Measurements from ENCODE around the gene STMN3.
A peak's percentile ranks its signal among the peaks of the same experiment; 100 is the strongest.

STMN3 gene

DNA sequence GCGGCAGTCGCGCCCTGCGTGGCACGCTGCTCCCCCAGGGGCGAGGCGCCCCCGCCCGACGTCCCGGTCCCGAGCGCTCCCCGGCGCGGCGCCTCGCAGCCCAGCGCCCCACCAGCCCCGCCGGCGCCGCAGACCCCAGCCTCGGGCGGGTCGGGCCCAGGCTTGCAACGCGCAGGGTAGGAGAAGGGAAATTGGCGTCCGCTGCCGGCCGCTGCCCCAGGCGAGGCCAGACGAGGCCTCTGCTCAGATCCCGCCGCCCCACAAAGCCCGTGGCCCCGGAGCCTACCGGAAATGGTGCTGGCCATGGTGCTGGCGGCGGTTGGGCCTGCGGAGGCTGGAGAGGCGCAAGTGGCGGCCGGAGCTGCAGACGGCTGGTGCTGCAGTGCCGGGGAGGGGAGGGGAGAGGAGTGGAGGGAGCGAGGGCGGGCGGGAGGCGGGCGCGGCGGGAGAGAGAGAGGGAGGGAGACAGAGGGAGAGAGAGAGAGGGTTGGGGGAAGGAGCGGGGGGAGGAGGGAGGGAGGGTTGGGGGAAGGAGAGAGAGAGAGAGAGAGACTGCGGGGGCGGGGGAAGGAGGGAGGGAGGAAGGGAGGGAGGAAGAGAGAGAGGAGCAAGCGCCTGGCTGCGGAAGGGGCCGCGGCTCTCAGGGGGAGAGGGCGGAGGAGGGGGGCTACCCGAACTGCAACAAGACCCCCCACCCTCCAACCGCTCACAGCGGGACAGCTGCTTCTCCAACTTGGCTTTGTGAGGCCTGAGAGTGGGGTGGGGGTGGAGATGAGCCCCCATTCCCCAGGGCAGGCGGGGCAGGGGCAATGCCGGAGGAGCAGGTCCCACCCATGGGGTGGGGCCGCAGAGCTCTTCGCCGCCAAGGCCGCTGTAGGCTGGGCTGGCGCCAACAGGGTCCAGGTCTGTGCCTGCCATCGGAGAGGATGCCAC lies at the start of gene STMN3:
Gene STMN3 (minus strand): TSS at position 384 of the 933 bp plus-strand sequence. CDS start 79 bp downstream, at position 305.
- DNase-seq: peak; percentile 85

DNA sequence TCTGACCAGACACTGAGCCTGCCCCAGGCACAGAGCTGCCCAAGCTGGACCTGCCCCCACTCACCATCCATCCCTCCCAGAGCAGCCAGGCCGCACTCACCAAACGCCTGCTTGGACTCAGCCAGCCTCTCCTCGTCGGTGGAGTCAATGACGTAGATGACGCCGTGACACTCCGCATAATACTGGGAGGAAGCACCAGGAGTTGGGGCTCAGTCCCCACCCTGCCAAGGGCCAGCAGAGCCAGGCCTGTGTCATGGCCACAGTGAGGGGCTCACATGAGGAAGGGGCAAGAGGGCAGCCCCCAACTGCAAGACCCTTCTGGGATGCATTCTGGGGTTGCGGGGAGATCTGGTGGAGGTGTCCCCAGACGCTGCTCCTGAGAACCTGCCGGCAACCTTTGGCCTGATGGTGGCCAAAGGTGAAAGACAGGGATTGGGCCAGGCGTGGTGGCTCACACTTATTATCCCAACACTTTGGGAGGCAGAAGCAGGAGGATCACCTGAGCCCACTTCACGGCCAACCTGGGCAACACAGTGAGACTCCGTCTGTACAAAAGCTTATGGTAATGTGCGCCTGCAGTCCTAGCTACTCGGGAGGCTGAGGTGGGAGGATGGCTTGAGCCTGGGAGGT lies 48.9 kb upstream of the STMN3 start:
- DNase-seq: no peak

DNA sequence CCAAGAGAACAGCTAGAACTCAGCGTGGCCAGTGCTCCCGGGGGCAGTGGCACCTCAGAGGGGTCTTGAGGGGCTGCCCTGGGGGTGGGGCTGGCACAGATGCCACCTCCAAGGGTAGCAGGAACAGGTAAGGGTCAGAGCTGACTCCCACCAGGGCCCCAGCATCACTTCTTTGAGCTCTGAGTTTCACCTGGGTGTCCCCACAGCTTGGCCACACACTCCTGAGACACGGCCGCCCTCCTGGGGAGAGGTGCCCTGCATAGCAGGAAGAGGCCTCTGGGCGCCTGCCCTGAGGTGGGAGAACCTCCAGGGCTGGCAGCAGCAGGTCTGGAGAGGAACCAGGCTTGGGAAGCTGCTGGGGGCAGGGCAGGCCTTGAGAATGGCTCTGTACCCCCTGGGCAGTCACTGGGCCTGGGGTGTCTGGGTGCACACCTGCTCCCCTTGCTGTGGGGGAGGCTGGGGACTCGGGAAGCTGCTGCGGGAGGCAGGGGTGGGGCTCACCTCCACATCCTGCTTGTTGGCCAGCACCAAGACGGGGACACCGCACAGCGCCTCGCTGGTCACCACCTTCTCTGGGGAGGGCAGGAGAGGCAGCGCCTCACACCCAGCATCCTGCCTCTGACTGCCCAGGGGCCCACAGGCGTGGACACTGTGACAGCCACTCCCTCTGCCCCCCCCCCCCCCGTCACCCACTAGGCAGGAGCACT lies 48.3 kb upstream of the STMN3 start:
- DNase-seq: no peak

DNA sequence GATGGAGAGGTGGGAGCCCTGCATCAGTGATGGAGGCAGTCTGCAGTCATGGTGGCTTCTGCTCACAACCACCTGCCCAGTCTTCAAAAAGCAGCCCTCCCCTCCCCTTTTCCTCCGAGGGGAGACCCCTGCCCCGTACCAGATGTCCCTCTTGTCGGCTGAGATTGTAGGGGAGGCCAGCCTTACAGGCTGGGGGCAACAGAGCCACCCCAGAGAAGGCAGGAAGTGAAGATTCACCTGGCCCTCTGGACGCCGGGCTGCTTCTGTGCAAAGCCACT lies 47.8 kb upstream of the STMN3 start:
- DNase-seq: no peak

DNA sequence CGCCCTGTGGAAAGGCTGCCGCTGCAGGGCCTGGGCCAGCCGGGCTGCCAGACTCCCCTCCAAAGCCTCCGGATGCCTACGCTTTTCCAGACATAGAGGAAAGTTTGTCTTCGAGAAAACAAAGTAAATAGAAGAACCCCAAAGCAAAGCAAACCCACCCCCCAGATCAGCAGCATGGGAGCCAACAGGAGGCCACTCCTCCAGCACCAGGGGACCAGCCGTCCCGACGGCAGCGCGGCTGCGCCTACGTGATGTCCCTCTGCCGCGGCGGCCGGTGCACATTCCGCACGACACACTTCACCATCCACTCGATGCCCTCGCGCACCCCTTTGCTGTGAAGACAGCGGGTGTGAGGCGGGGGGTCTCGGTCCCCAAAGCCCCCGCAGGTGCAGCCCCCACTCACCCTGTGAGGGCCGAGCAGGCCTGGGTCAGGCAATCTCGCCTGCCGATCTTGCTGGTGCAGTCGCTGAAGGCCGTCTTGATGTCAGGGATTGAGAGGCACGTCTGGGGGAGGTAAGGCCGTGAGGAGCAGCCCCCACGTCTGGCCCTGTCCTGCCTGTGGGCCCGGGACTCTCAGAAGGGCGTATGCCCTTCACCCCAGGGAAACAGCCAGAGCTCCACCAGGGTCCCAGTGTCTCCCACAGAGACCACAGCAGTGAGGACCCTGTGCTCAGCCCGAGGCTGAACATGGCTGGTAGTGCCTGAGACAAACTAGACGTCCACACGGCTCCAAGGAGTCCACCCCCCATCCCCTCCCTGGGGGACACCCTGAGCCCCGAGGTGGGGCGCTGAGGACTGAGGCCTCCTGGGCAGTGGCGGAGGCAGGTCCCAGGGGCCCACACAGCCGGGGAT lies 47.2 kb upstream of the STMN3 start:
- no peak for DNase-seq

DNA sequence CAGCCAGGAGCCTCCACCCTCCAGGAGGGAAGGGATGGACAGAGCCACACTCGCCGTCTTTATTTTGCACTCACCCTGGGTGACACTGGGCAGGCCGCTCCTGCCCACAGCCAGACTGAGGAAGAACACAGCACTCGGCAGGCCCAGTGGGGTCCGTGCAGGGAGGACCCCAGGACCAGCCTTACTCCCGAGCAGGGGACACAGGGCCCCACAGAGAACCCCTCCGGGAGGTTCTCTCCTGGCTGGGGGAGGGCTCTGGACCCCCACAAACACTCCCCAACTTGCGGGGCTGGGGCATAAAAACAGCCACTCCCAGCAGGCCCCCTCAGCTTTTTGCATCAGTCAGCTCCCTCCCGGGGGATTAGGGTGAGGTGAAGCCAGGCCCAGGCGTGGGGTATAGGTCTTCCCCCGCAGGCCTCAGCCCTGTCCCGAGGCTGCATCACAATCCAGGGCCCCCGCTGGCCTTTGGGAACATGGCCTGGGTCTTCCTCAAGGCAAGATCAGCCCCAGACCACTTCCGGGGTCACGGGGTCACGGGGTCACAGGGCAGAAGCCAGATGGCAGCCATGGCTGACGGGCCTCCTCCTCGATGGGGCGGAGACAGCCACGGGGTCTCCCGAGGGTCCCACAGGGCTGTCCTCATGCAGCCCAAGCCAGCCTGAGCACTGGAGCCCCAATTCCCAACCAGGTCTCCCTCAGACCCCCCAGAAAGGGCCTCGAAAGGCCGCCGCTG lies 46.4 kb upstream of the STMN3 start:
- DNase-seq: no peak

DNA sequence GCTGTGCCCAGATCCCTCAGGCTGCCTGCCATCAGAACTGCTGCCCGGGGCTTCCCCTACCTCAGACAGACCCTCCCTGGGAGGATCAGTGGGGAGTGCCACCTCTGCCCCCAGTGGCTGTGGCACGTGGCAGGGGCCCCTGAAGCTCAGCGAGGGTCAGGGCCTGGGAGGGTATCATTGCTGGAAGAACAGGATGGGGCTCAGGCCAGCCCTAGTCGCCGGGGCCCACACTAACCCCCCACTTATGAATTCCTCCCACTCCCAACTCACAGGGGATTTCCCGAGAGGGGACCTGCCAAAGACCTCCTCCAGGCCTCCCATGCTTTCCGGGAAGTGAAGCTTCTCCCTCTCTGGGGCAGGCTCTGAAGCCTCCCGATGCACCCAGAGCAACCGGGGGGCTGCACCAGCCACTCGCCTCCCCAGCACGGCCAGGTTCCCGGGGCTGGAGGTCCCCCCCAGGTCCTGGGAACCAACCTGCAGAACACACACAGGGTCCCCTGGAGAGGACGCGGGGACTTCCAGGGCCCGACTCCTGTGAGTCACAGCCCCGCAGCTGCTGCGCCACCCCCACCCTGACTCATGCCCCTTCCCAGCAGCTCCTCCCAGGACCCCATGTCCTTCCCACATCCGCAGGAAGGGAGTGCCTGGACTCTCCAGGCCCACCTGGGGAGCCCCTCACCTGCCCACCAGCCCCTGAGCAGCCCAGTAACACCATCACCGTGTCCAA lies 45.7 kb upstream of the STMN3 start:
- DNase-seq: no peak

DNA sequence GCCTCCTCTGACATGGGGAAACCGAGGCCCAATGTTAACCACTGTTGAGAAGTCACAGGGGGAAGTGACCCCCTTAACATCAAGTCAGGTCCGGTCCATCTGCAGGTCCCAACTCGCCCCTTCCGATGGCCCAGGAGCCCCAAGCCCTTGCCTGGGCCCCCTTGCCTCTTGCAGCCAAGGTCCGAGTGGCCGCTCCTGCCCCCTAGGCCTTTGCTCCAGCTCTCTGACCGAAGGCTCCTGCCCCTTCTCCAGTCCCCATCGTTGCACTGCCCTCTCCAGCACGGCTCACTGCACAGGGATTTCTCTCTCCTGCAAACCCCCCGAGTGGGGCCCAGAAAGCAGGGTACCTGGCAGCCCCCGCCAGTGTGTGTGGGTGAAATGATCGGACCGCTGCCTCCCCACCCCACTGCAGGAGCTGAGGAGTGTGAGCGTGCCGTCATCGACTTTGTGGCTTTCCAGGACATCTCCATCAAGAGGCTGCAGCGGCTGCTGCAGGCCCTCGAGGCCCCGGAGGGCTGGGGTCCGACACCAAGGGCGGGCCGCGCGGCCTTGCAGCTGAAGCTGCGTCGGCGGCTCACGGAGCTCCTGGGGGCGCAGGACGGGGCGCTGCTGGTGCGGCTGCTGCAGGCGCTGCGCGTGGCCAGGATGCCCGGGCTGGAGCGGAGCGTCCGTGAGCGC lies 44.8 kb upstream of the STMN3 start:
- DNase-seq: no peak

DNA sequence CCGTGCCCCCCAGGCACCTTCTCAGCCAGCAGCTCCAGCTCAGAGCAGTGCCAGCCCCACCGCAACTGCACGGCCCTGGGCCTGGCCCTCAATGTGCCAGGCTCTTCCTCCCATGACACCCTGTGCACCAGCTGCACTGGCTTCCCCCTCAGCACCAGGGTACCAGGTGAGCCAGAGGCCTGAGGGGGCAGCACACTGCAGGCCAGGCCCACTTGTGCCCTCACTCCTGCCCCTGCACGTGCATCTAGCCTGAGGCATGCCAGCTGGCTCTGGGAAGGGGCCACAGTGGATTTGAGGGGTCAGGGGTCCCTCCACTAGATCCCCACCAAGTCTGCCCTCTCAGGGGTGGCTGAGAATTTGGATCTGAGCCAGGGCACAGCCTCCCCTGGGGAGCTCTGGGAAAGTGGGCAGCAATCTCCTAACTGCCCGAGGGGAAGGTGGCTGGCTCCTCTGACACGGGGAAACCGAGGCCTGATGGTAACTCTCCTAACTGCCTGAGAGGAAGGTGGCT lies 44.2 kb upstream of the STMN3 start:
- DNase-seq: no peak

DNA sequence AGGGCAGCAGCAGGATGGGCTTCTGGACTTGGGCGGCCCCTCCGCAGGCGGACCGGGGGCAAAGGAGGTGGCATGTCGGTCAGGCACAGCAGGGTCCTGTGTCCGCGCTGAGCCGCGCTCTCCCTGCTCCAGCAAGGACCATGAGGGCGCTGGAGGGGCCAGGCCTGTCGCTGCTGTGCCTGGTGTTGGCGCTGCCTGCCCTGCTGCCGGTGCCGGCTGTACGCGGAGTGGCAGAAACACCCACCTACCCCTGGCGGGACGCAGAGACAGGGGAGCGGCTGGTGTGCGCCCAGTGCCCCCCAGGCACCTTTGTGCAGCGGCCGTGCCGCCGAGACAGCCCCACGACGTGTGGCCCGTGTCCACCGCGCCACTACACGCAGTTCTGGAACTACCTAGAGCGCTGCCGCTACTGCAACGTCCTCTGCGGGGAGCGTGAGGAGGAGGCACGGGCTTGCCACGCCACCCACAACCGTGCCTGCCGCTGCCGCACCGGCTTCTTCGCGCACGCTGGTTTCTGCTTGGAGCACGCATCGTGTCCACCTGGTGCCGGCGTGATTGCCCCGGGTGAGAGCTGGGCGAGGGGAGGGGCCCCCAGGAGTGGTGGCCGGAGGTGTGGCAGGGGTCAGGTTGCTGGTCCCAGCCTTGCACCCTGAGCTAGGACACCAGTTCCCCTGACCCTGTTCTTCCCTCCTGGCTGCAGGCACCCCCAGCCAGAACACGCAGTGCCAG lies 43.6 kb upstream of the STMN3 start, which contains the start of gene TNFRSF6B:
Gene TNFRSF6B (plus strand): TSS at position 25 of the 729 bp plus-strand sequence. CDS start 116 bp downstream, at position 141.
- no peak for DNase-seq

DNA sequence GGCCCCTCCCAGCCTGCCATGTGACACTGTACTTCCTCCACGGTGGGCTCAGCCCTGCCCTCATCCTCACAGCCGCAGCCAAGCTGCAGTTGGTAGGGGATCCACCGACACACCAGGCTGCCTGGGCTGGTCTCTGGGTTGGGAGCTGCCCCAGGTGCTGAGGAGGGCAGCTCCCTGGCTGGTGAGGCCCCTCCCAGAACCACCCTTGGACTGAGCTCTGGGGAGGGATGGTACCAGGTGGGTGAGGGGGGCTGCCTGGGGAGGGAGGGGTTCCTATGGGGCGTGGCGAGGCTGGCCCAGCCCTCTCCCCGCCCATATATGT lies 43.0 kb upstream of the STMN3 start:
- no peak for DNase-seq

DNA sequence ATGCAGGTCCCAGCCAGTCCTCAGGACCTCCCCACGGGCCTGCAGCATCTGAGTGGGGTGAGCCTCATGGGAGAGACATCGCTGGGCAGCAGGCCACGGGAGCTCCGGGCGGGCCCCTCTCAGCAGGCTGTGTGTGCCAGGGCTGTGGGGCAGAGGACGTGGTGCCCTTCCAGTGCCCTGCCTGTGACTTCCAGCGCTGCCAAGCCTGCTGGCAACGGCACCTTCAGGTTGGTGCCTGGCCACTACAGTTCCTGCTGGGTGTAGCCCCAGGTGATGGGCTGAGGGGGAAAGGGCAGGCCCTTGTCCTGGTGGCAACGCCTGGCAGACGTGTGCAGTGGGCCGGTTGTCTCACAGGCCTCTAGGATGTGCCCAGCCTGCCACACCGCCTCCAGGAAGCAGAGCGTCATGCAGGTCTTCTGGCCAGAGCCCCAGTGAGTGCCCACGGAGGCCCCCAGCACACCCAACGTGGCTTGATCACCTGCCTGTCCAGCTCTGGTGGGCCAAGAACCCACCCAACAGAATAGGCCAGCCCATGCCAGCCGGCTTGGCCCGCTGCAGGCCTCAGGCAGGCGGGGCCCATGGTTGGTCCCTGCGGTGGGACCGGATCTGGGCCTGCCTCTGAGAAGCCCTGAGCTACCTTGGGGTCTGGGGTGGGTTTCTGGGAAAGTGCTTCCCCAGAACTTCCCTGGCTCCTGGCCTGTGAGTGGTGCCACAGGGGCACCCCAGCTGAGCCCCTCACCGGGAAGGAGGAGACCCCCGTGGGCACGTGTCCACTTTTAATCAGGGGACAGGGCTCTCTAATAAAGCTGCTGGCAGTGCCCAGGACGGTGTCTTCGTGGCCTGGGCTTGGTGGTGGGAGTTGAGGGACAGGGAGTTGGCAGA lies 42.4 kb upstream of the STMN3 start:
- DNase-seq: no peak

DNA sequence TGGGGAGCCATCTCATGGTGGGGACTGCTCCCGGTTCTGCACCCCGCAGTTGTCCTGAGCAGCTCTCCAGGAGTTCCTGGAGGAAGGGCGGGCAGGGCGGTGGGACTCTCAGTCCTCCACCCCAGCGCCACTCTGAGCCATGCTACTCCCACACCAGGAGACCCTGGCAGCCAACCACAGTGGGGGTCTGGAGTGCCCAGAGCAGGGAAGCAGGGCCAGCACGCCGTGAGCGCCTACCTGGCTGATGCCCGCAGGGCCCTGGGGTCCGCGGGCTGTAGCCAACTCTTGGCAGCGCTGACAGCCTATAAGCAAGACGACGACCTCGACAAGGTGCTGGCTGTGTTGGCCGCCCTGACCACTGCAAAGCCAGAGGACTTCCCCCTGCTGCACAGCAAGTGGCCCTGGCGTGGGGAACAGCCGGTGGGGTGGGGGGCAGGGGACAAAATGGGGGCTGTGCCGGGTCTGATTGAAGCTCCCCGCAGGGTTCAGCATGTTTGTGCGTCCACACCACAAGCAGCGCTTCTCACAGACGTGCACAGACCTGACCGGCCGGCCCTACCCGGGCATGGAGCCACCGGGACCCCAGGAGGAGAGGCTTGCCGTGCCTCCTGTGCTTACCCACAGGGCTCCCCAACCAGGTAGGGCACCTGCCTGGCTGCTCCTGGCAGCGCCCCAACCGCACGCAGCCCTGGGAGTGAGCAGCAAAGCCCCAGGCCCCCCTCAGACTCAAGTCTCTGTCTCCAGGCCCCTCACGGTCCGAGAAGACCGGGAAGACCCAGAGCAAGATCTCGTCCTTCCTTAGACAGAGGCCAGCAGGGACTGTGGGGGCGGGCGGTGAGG lies 41.6 kb upstream of the STMN3 start:
- no peak for DNase-seq

DNA sequence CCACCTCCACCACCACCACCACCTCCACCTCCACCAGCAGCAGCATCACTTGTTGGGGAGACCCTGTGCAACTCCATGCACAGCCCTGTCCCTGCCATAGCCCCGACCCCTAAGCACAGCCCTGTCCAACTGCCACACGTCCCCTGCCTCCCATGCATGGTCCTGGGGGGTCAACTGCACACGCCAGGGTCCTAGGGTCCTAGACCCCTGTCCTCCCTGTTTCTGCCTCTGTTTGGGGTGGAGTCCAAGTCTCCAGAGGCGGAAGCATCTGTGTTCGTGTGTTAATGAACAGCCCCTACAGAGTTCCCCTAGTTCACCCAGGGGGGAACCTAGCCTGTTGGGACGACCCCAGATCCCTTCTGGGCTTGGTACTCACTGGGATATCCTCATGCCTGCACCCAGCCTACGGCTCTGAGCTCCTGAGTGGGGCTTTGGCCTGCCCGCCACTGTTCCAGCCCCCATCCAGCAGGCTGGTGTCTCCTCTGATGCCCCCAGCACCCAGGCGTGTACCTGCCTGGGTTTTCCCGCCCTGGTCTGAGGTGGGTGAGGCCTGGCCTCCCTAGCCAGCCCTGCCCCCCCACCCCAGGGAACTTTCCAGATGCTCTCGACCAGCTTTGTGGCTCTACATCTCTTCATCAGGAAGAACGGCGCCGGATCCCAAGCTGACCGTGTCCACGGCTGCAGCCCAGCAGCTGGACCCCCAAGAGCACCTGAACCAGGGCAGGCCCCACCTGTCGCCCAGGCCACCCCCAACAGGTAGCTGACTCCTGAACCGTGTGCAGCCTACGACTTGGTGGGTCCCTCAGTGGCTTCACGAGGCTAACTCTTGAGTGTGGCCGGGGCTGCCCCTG lies 40.7 kb upstream of the STMN3 start:
- DNase-seq: no peak

DNA sequence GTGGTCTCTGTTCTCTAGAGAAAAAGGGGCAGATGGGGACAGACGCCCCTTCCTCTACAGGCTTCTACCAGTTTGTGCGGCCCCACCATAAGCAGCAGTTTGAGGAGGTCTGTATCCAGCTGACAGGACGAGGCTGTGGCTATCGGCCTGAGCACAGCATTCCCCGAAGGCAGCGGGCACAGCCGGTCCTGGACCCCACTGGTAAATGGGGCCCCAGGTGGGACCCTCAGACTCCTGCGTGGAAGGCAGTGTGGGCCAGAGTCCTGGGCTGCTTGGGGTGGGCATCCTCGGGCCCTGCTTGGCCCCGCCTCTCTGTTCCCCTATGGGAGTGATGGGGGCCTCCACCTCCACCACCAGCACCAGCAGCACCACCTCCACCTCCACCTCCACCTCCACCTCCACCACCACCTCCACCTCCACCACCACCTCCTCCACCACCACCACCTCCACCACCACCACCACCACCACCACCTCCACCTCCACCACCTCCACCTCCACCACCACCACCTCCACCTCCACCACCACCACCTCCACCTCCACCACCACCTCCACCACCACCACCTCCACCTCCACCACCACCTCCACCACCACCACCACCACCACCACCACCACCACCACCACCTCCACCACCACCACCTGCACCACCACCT lies 40.0 kb upstream of the STMN3 start:
- no peak for DNase-seq

DNA sequence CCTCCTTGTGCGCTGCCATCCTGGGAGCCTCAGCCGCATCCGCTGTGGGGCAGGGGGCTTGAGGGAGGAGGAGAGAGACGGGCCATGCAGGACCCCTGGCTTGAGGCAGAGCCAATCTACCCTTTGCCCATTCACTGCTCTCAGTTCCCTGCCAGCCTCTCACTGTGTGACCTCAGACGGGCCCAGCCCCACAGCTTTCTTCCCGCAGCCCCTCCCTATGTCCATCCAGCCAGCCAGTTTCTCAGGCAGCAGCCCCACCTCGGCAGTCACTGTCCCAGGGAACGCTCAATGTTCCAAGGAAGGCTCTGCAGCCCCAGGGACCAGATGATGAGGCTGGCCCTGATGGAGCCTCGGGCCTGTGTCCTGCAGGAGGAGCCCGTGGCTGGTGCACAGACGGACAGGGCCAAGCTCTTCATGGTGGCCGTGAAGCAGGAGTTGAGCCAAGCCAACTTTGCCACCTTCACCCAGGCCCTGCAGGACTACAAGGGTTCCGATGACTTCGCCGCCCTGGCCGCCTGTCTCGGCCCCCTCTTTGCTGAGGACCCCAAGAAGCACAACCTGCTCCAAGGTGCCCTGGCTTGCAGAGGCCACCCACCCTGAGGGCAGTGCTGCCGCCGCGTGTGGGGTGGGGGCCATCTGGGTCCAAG lies 39.3 kb upstream of the STMN3 start:
- DNase-seq: no peak

Measured in KG1 (cell line).